Esophagus muscularis mucosa (tissue), 4 donors: ENCODE measurements around the gene LRRC10B. TPM values are rescaled to one million over a fixed set of nuclear protein-coding genes. Genes with fewer than 3 reads are reported as not detected.

ENCODE experiments used
- DNase-seq: peaks from one replicate; pipeline ENCODE4 v3.0.0-alpha.2; 2017; ENCODE audit errors: extremely low spot score
- H3K27ac ChIP-seq, 4 donors: fragments of 200-600 bp; sonication (generic); replicated peaks in 1 of 4; 1 replicate in 3 of 4; 2 replicates in 1 of 4; pipeline ENCODE4 v1.5.1; 2016 to 2019; ENCODE audit warnings: mild to moderate bottlenecking in 1 of 4
- H3K27me3 ChIP-seq, 4 donors: fragments of 200-600 bp; sonication (generic); one replicate each; pipeline versions ENCODE4 v1.5.1 to v1.6.0; 2016 to 2019
- H3K36me3 ChIP-seq, 4 donors: fragments of 200-600 bp; sonication (generic); one replicate each; pipeline ENCODE4 v1.5.1; 2016 to 2019
- H3K4me1 ChIP-seq, 4 donors: fragments of 200-600 bp; sonication (generic); one replicate each; pipeline ENCODE4 v1.5.1; 2016 to 2019
- H3K4me3 ChIP-seq, 4 donors: fragments of 200-600 bp; sonication (generic); 1 replicate in 2 of 4; 2 replicates in 2 of 4; pipeline ENCODE4 v1.5.1; 2016 to 2019; ENCODE audit warnings: mild to moderate bottlenecking in 4 of 4, moderate library complexity in 1 of 4
- H3K9me3 ChIP-seq, 4 donors: fragments of 200-600 bp; sonication (generic); 1 replicate in 3 of 4; 2 replicates in 1 of 4; pipeline ENCODE4 v1.5.1; 2016 to 2019
- EP300 ChIP-seq: sonication (generic); formaldehyde crosslinking; IDR thresholded peaks from one replicate; pipeline ENCODE4 v1.6.1; 2017; ENCODE audit warnings: antibody characterized with exemption
- POLR2A ChIP-seq: fragments of 450-650 bp; IDR thresholded peaks from one replicate; pipeline ENCODE4 v1.6.1; 2017; ENCODE audit warnings: antibody characterized with exemption, moderate library complexity, mild to moderate bottlenecking, low read depth
- POLR2AphosphoS5 ChIP-seq, 2 donors: sonication (generic); formaldehyde crosslinking; IDR thresholded peaks; one replicate each; pipeline ENCODE4 v1.6.1; 2017; ENCODE audit warnings: antibody characterized with exemption in 2 of 2
- WGBS: methylation state at CpG from one replicate; pipeline ENCODE4 v1.1.5; 2018; 5-methylcytosine and 5-hydroxymethylcytosine counted together
- intact Hi-C: fragments of 100-400 bp; cut with DNase I; formaldehyde crosslinking; loops from one replicate; pipeline ENCODE4 v1.15.1; 2023
- total RNA-seq, 4 donors: library from RNA; depleted of rRNA; stranded (reverse); fragments of >200 nt; gene quantifications; one replicate each; pipeline versions ENCODE4 v1.1.0 to v1.2.1, GENCODE V29; 2016
- TF ChIP-seq, protein P1 (sequence below), 3 experiments: fragments of 200-600 bp in 2 of 3; fragments of 450-650 bp in 1 of 3; sonication (generic) in 2 of 3; IDR thresholded peaks; one replicate each; pipeline ENCODE4 v1.5.1; 2017 to 2019; ENCODE audit warnings: antibody characterized with exemption in 3 of 3, mild to moderate bottlenecking in 2 of 3, moderate library complexity in 1 of 3

Gene LRRC10B
- total RNA-seq, 4 donors from 2014 or later = 1.3 to 2.2 (median 2.0) TPM; not detected in 1

DNA sequence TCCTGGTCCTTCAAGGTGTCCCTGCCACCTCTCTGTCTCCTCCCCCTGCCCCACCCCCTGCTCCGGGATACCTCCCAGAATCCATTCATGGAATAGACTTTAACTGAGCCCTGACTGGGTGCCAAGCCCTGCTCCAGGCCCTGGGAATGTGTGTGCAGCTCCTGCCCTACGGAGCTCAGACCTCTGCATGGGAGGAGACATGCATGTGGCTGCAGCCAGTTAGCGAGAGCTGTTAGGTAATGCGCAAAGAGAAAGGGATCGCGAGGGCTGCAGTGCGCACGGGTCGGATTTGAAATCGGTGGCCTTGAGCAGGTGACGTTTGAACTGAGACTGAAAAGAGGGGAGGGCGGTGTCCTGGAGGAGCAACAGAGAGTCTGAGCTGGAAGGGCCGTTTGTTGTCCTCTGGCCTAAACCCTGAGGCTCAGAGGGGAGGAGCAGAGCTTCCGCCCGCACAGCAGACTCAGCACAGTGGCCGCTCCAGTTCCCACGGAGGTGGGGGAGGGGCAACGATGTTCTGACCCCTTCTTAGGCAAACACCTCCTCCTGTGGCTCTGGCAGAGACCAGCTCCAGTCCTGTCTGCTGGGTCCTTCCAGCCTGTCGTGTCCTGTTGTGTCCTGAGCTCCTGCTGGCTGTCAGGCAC lies 19.8 kb upstream of the LRRC10B start:
- peak overlapping the region in 3 of 4 donors; percentile 20 to 31 (median 22) for H3K4me3 ChIP-seq
- no peaks in the 10 kb centered on the region for H3K27me3 ChIP-seq
- peaks cover 0 to 11% (median 0%) of the 10 kb centered on the region in 4 donors for H3K36me3 ChIP-seq
- H3K4me1 ChIP-seq = peaks cover 25 to 33% (median 32%) of the 10 kb centered on the region in 4 donors
- H3K27ac ChIP-seq = peak overlapping the region; percentile 34 to 50 (median 44)
- DNase-seq = no peak
- intact Hi-C loops = no loop called here
- no peaks in the 10 kb centered on the region for H3K9me3 ChIP-seq
- TF ChIP-seq POLR2AphosphoS5 (IDR thresholded peaks at IDR 0.05) (peak in 1 of 2 donors; percentile 18), EP300 (no peak), POLR2A (no peak)
- WGBS = 45% methylated on average over 12 of the region's 19 CpGs

DNA sequence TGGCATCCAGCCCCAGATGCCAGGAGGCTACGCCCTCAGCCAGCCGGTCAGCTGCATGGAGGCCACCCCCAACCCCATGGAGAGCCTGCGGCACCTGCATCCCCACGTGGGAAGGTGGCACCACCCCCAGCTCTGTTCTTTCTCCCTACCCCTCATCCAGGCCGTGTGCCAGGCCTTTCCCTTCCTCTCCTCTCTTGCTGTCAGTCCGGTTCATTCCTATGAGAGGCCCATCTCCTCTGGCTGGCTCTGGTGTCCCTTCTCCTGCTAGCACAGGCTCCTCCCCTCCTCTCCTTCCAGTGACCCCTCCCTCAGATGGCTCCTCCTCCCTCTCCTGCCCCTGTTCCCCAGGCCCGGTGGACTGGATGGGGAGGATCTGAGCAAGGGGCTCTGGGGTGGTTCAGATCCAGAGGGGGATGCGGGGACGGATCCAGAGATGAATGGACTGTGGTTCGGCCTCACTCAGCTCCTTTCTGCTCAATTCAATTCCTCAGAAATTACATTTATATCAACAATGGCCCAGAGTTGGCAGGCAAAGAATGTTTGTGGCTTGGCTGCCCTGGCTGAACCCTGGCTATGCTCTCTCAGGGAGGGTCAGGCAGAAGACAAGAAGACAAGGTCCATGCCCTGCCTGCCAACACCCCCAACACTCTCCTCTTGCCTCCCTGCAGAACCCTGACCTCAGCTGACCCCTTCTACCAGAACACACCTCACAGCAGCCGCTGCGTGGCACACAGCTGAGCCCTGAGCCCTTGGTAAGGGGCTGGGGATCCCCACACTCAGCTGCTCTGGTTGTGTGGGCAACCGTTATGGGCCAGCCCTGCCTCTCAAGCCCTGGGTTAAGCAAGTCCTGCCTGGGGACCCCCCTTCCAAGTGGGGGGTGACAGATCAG lies 18.5 kb upstream of the LRRC10B start:
- H3K27ac ChIP-seq = peak overlapping the region; percentile 30 to 50 (median 37)
- TF ChIP-seq, protein P1, sequence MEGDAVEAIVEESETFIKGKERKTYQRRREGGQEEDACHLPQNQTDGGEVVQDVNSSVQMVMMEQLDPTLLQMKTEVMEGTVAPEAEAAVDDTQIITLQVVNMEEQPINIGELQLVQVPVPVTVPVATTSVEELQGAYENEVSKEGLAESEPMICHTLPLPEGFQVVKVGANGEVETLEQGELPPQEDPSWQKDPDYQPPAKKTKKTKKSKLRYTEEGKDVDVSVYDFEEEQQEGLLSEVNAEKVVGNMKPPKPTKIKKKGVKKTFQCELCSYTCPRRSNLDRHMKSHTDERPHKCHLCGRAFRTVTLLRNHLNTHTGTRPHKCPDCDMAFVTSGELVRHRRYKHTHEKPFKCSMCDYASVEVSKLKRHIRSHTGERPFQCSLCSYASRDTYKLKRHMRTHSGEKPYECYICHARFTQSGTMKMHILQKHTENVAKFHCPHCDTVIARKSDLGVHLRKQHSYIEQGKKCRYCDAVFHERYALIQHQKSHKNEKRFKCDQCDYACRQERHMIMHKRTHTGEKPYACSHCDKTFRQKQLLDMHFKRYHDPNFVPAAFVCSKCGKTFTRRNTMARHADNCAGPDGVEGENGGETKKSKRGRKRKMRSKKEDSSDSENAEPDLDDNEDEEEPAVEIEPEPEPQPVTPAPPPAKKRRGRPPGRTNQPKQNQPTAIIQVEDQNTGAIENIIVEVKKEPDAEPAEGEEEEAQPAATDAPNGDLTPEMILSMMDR (IDR thresholded peaks at IDR 0.05) = no peak
- no peak for TF ChIP-seq EP300
- TF ChIP-seq POLR2AphosphoS5 (IDR thresholded peaks at IDR 0.05) = no peak
- TF ChIP-seq POLR2A = no peak
- intact Hi-C loops = no loop called here

DNA sequence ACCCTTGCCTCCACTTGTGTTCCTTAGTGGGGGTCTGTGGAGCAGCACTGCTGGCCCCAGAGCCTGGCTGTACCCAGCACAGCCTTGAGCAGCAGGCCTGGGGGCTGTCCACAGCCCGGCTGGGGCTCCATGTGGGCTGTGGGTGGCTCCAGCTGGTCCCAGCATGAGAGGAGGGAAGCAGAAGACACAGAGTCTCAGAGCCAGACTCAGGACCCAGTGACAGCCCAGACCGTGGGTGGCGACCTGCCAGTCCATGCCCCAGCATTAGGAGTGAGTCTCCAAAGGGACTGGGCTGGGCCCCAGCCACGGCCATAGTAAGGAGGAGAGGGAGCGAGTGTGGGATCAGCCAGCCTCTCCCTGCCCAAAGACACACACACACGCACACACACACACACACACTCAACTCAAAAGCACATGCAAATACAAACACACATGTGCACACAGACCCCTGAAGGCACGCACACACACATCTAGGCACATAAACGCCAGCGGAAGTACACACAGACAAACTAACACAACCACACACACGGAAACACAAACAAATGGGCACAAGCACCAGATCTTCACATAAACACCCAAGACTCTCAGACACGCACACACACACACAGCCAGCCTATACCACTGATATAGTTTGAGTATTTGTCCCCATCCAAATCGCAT lies 16.7 kb upstream of the LRRC10B start:
- Histone ChIP-seq H3K4me3 (no peak overlapping the region), H3K27me3 (no peaks in the 10 kb centered on the region), H3K36me3 (no peaks in the 10 kb centered on the region), H3K4me1 (peaks cover 27 to 33% (median 32%) of the 10 kb centered on the region in 4 donors), H3K9me3 (no peaks in the 10 kb centered on the region), H3K27ac (no peak overlapping the region)
- whole genome bisulfite sequencing = 88% methylated on average over 12 of the region's 12 CpGs
- TF ChIP-seq POLR2AphosphoS5 (IDR thresholded peaks at IDR 0.05) = no peak
- no peak for TF ChIP-seq POLR2A
- DNase-seq = no peak
- intact Hi-C loops = no loop called here

More for the DNA sequence above, 18.5 kb upstream of the LRRC10B start:
- Histone ChIP-seq H3K27me3 (no peaks in the 10 kb centered on the region), H3K4me1 (peaks cover 25 to 33% (median 32%) of the 10 kb centered on the region in 4 donors), H3K9me3 (no peaks in the 10 kb centered on the region), H3K4me3 (no peak overlapping the region), H3K36me3 (peaks cover 0 to 8% (median 0%) of the 10 kb centered on the region in 4 donors)
- 49% methylated on average over 8 of the region's 13 CpGs for WGBS
- no peak for DNase-seq

DNA sequence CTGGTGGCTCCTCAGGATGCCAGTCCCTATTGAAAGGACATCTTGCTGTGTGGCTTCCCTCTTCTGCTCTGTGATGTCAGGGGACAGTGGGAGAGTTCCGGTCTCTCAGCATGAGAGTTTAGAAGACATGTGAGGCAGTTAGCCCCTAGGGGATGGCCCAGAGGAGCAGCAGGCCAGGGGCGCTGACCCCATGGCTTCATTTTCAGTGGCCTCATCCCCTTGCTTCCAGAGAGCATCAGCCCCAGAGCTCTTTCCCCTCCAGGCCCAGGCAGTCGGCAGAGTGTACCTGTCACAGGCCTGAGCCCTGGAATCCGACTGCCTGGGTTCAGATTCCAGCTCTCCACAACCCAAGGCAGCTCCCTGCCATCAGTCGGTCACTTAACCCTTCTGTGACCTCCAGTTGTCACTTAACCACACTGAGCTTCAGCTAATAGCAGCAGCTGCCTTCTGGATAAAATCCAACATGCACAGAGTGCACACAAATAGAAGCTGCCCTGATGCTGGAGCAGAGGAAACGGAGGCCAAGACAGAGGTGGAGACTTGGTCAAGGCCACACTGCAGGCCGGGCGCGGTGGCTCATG lies 14.1 kb upstream of the LRRC10B start:
- Histone ChIP-seq H3K4me3 (no peak overlapping the region), H3K9me3 (no peaks in the 10 kb centered on the region), H3K36me3 (no peaks in the 10 kb centered on the region), H3K27ac (peak overlapping the region in 1 of 4 donors; percentile 12), H3K27me3 (no peaks in the 10 kb centered on the region), H3K4me1 (peaks cover 17 to 20% (median 18%) of the 10 kb centered on the region in 4 donors)
- WGBS = 77% methylated on average over 9 of the region's 9 CpGs
- no peak for DNase-seq
- no peak for TF ChIP-seq POLR2A
- TF ChIP-seq, protein P1 (IDR thresholded peaks at IDR 0.05) = no peak
- no peak for TF ChIP-seq EP300
- TF ChIP-seq POLR2AphosphoS5 (IDR thresholded peaks at IDR 0.05) = no peak
- intact Hi-C loops = no loop called here

DNA sequence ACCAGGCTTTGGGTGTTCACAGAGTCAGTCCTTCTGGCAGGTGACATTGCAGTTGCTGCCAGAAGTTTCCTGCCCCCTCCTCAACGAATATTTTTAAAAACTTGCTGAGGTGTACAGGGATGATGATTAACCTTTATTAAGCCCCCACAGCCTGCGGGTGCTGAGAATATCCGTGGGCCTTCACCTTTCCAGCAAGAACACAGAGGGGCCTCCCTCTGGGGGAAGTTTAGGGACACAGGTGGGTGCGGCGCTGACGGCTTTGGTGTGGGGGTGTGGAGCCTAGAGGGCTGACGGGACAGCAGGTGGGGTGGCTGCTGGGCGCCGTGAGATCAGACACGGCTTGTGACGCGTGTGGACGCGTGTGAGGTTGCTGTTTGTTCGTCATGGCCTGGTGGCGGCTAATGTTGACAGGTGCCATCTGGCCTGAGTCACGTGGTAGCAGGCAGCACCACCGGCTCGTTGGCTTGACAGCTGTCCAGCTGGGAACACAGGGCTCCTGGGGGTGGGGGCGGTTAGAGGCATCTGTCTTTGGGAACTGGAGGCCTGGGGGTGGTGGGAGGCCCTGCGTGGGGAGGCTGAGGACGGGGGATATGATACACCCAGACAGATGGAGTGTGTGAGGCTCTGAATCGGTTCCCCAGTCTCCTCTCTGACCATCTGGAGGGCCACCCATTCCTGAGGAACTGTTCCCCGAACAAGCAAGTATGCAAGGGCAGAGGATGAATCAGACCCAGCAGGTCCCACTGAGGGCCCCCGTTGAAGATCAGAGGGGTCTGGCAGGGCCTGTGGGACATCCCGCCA lies 12.5 kb upstream of the LRRC10B start:
- H3K4me3 ChIP-seq = no peak overlapping the region
- H3K4me1 ChIP-seq = peaks cover 2 to 5% (median 3%) of the 10 kb centered on the region in 4 donors
- intact Hi-C loops = no loop called here
- 61% methylated on average over 17 of the region's 26 CpGs for WGBS
- no peaks in the 10 kb centered on the region for H3K27me3 ChIP-seq
- no peak overlapping the region for H3K27ac ChIP-seq
- no peaks in the 10 kb centered on the region for H3K36me3 ChIP-seq
- H3K9me3 ChIP-seq = no peaks in the 10 kb centered on the region
- DNase-seq = no peak
- TF ChIP-seq POLR2A = no peak
- TF ChIP-seq EP300 = no peak
- TF ChIP-seq POLR2AphosphoS5 (IDR thresholded peaks at IDR 0.05) = no peak
- TF ChIP-seq, protein P1 (IDR thresholded peaks at IDR 0.05) = no peak
